Activated B cell treated with CpG ODN at 0.5 μM for 24 hours (primary cell): Measurements from ENCODE around the gene ESYT1. TPM values are rescaled to one million over a fixed set of nuclear protein-coding genes. Genes with fewer than 3 reads are reported as not detected.
"Not testable (repeated sequence)": the region's sequence is repeated elsewhere in the genome, so short reads cannot be mapped to it uniquely, and the experiment has no call there.

ENCODE experiments used
- ATAC-seq: fragments of 200-7000 bp; cut with Tn5 transposase; one replicate; pipeline ENCODE4 v1.10.0; 2021; ENCODE audit warnings: low read depth, mild to moderate bottlenecking, moderate library complexity
- CTCF ChIA-PET: fragments of 350-600 bp; sonication (Branson Sonifier 250); formaldehyde crosslinking; loops from one replicate; lab custom pipeline; 2021; ENCODE audit warnings: antibody characterized with exemption; lab: Charles Lee
- POLR2A ChIA-PET: fragments of 350-600 bp; sonication (Branson Sonifier 250); formaldehyde crosslinking; loops from one replicate; lab custom pipeline; 2021; ENCODE audit warnings: antibody characterized with exemption; lab: Charles Lee
- DNase-seq: peaks from one replicate; pipeline ENCODE4 v3.0.0; 2022
- H3K27ac Mint-ChIP-seq: one replicate; pipeline ENCODE4 v1.8.0; 2020; ENCODE audit warnings: mixed read lengths
- H3K27me3 Mint-ChIP-seq: one replicate; pipeline ENCODE4 v1.8.0; 2021; ENCODE audit warnings: mixed read lengths
- H3K36me3 Mint-ChIP-seq: one replicate; pipeline ENCODE4 v1.8.0; 2021; ENCODE audit warnings: low read depth, mixed read lengths
- H3K4me1 Mint-ChIP-seq: one replicate; pipeline ENCODE4 v1.8.0; 2021; ENCODE audit warnings: mixed read lengths
- H3K4me3 Mint-ChIP-seq: one replicate; pipeline ENCODE4 v1.8.0; 2020; ENCODE audit warnings: mild to moderate bottlenecking, mixed read lengths
- H3K9me3 Mint-ChIP-seq: one replicate; pipeline ENCODE4 v1.8.0; 2020; ENCODE audit warnings: mixed read lengths
- CTCF ChIP-seq: fragments of 200-600 bp; IDR thresholded peaks from one replicate; pipeline ENCODE4 v1.8.0; 2022; ENCODE audit warnings: antibody characterized with exemption, mild to moderate bottlenecking
- intact Hi-C: fragments of 100-400 bp; cut with micrococcal nuclease; formaldehyde crosslinking; loops from one replicate; pipeline ENCODE4 v1.15.1; 2024
- total RNA-seq: library from RNA; stranded (reverse); gene quantifications from 2 replicates; pipeline ENCODE4 v1.2.3, GENCODE V29; 2022

Gene ESYT1
- total RNA-seq, 1 donor from 2014 or later: 137 TPM

- H3K4me1 Mint-ChIP-seq: peaks cover 46% of the 10 kb centered on the region
Observed at GRCh38 chr12:56153678-56154065, 25.6 kb downstream of the ESYT1 start.

DNA sequence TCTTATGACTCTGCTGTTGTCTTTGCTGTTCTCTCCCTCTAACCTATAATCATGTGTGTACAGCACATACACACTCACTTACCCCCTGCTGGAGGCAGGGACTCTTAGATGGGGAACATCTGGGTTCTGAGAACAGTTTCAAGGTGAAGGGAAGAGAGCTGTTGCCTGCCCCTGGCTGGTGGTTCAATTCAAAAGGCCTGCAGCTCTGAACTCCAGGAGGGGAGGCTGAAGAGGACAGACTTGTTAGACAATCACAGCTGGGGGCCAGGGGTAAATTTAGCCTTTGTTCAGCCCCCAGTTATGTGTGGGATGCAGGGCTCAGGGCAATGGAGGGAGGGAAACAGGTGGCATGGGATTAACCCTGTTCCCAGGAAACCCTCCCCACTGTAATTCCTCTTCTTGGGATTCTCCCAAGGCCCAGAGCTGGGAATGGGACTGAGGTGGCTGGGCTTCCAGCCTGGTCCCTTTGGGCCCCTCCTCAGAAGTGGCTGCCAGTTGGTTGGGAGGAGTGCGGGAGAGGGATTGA lies 26.2 kb downstream of the ESYT1 start:
- no peak for TF ChIP-seq CTCF
- Mint-ChIP-seq H3K27me3 (no peaks in the 10 kb centered on the region), H3K27ac (peak overlapping the region; percentile 35), H3K36me3 (peaks cover 31% of the 10 kb centered on the region), H3K4me1 (peaks cover 51% of the 10 kb centered on the region), H3K9me3 (no peaks in the 10 kb centered on the region), H3K4me3 (no peak overlapping the region)
- intact Hi-C loops: no loop called here
- ATAC-seq: no peak
- CTCF ChIA-PET: interaction anchor here (0.6 to 2.4 kb wide), 5 partner anchors 15 to 35 kb away, joined by 3 to 6 read pairs (median 4); partner anchors contain the start of gene SMARCC2
- no peak for DNase-seq
- POLR2A ChIA-PET: interaction anchor here (1.1 to 1.9 kb wide), 3 partner anchors 26 to 67 kb away, joined by 4 to 8 read pairs (median 5); partner anchors contain the start of genes ESYT1 and RNF41

More at GRCh38 chr12:56153678-56154065, 25.6 kb downstream of the ESYT1 start:
- DNase-seq: no peak
- Mint-ChIP-seq H3K27me3 (no peaks in the 10 kb centered on the region), H3K9me3 (no peaks in the 10 kb centered on the region), H3K4me3 (peak overlapping the region; percentile 35), H3K36me3 (peaks cover 25% of the 10 kb centered on the region), H3K27ac (no peak overlapping the region)
- TF ChIP-seq CTCF: no peak
- intact Hi-C loops: no loop called here
- ATAC-seq: no peak
- ChIA-PET POLR2A (interaction anchor here (1.1 kb wide), 1 partner anchor 34 kb away, joined by 5 read pairs; no protein-coding TSS in a partner anchor), CTCF (interaction anchor here (0.6 to 2.4 kb wide), 2 partner anchors 27 to 35 kb away, joined by 3 to 6 read pairs; partner anchors contain the start of gene SMARCC2)

DNA sequence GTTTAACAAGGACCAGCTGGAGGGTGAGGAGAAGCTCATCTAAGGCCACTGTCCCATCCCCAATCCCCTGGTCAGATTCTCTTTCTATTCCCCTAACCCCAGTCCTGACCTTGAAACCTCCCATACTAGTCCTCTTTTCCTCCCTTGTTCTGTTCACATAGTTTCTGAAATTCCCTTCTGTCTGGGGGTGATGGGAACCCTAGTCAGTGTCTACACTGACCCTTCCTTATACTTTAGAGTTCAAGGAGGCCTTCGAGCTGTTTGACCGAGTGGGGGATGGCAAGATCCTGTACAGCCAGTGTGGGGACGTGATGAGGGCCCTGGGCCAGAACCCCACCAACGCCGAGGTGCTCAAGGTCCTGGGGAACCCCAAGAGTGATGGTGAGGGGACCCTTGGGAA lies 26.8 kb downstream of the ESYT1 start:
- DNase-seq (no peak), ATAC-seq (no peak)
- POLR2A ChIA-PET: interaction anchor here (1.1 to 1.9 kb wide), 3 partner anchors 27 to 67 kb away, joined by 4 to 8 read pairs (median 5); partner anchors contain the start of genes ESYT1 and RNF41
- Mint-ChIP-seq H3K27ac (no peak overlapping the region), H3K4me3 (no peak overlapping the region), H3K4me1 (peaks cover 57% of the 10 kb centered on the region), H3K27me3 (no peaks in the 10 kb centered on the region), H3K36me3 (peaks cover 36% of the 10 kb centered on the region), H3K9me3 (no peaks in the 10 kb centered on the region)
- TF ChIP-seq CTCF: no peak
- CTCF ChIA-PET: interaction anchor here (0.6 to 2.4 kb wide), 4 partner anchors 15 to 35 kb away, joined by 3 to 6 read pairs (median 4); partner anchors contain the start of gene SMARCC2
- intact Hi-C loops: no loop called here

GRCh38 chr12:56155256-56155845 lies 27.3 kb downstream of the ESYT1 start:
- ChIA-PET CTCF (interaction anchor here (0.6 to 2.4 kb wide), 5 partner anchors 16 to 35 kb away, joined by 3 to 6 read pairs (median 3); partner anchors contain the start of gene SMARCC2), POLR2A (interaction anchor here (1.8 to 1.9 kb wide), 2 partner anchors 27 to 66 kb away, joined by 4 to 8 read pairs; partner anchors contain the start of genes ESYT1 and RNF41)
- Mint-ChIP-seq H3K4me1 (peaks cover 59% of the 10 kb centered on the region), H3K36me3 (peaks cover 42% of the 10 kb centered on the region), H3K27me3 (no peaks in the 10 kb centered on the region), H3K27ac (peak overlapping the region; percentile 1), H3K9me3 (no peaks in the 10 kb centered on the region), H3K4me3 (peak overlapping the region; percentile 13)
- intact Hi-C loops: no loop called here
- ATAC-seq (no peak), DNase-seq (no peak)
- TF ChIP-seq CTCF: no peak

DNA sequence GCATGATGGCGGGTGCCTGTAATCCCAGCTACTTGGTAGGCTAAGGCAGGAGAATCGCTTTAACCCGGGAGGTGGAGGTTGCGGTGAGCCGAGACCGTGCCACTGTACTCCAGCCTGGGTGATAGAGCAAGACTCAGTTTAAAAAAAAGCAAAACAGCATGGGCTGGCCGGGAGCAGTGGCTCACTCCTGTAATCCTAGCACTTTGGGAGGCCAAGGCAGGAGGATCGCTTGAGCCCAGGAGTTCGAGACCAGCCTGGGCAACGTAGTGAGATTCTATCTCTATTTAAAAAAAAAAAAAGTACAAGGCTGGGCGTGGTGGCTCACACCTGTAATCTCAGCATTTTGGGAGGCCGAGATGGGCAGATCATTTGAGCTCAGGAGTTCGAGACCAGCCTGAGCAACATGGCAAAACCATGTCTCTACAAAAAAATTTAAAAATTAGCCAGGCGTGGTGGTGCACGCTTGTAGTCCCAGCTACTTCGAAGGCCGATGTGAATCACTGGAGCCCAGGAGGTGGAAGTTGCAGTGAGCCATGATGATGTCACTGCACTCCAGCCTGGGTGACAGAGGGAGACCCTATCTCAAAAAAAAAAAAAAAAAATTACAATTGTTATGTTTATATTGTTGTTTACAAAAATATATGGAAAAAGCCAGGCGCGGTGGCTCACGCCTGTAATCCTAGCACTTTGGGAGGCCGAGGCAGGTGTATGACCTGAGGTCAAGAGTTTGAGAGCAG lies 28.6 kb downstream of the ESYT1 start:
- H3K27me3 Mint-ChIP-seq, H3K9me3 Mint-ChIP-seq, intact Hi-C loops, CTCF ChIA-PET, ATAC-seq, DNase-seq: not testable (repeated sequence)
- peak overlapping the region; percentile 94 for H3K4me3 Mint-ChIP-seq
- peaks cover 60% of the 10 kb centered on the region for H3K4me1 Mint-ChIP-seq
- peak overlapping the region; percentile 95 for H3K27ac Mint-ChIP-seq
- peaks cover 55% of the 10 kb centered on the region for H3K36me3 Mint-ChIP-seq
- POLR2A ChIA-PET: interaction anchor here (0.5 to 4.3 kb wide), 14 partner anchors 14 to 1457 kb away, joined by 3 to 67 read pairs (median 4); partner anchors contain the start of genes ESYT1, NACA, RNF41 and RPL41
